GM19025 (cell line): ENCODE measurements around the gene RAD51B.
"Not testable (repeated sequence)": the region's sequence is repeated elsewhere in the genome, so short reads cannot be mapped to it uniquely, and the experiment has no call there.

ENCODE experiments used
- ATAC-seq: cut with Tn5 transposase; IDR thresholded peaks from one replicate; pipeline ENCODE4 v1.9.1; 2021; ENCODE audit warnings: mild to moderate bottlenecking, low read depth, moderate library complexity; ENCODE audit not compliant: unreplicated experiment

The RAD51B gene

DNA sequence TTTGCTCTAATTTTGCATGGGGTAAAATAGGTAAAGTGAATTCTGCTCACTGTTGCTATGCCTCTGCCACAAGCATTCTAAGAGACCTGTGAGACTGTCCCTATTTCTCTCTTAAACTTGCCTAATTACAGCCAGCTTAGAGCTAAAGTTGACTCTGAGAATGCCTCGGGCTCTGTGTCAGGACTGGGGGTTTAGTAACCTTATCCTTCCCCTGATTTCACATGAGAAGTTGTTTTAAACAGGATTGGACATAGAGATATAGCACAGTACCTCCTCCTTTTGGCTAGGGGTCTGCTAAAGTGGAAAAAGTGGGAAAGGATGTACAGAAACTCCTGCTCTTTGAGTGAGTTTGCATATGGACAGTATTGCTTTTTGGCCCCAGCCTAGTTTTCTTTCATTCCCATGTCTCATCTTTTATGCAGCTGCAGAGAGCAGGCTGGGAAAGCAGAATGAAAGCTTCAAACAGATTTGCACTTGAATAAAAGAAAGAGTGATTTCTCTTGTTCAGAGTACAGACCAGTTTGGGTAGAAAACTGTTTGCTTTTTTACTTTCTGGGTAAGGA, 122.0 kb downstream of the RAD51B start:
- ATAC-seq, result no peak

DNA sequence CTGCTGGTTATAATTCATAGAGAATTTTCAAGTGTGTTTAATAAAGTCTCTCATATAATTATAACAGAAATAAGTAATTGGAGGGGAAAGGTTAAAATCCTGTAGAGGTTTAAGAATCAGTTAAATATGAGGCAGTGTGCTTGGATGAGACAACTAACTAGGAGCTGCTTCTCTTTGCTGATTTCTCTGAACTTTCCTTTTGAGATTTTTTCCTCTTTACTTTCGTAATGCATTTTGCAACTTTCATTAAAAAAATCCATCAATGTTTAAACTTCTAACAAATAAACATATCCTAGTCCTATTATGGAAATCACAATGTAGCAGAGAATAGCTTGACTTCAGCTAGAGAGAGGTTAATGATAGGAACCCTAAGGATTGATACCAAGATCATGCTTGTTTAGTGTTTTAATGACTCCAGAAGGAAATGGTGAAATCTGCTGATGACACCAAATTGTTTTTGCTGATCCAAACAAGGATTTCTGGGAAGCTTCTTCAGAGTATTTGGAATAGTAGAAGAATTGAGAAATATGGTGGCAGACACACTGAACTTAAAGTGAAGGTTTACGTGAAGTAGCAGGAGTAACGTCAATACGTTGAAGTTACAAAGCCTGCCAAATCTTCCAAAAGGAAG, 122.6 kb downstream of the RAD51B start:
- no peak for ATAC-seq

DNA sequence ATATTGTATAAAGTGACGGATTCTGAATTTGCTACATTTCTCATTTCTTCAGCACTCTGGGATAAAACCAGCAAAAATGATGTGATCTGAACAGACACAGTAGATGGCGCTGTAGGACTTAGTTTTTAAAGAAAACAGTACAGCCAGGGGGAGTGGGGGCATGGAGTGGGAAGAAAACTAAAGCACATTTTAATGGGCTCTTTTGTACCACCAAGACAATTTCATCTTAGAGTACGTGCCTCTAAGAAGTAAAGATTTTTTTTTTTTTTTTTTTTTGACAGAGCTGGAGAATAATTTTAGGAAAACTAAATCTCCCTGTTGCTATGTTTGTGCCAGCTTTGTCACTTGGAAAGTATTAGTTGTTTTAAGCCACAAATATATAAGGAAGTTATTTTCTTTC, 124.4 kb downstream of the RAD51B start:
- ATAC-seq, result no peak

DNA sequence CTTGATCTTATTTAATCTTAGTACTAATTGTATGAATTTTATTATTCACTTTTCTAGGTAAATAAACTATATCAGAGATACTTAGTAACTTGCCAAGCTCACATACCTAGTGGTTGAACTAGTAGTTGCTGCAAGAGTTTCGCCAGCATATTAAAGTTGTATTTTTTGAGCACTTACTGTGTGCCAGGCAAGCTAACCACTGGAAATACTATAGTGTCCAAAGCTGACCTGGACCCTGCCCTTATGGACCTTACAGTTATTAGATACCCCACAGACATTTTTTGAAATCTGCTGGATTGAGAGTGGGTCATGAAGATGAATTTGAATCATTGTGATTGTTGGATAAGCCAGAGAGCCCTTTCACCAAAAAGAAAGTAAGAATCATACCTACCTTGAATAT, 125.0 kb downstream of the RAD51B start:
- no peak for ATAC-seq

DNA sequence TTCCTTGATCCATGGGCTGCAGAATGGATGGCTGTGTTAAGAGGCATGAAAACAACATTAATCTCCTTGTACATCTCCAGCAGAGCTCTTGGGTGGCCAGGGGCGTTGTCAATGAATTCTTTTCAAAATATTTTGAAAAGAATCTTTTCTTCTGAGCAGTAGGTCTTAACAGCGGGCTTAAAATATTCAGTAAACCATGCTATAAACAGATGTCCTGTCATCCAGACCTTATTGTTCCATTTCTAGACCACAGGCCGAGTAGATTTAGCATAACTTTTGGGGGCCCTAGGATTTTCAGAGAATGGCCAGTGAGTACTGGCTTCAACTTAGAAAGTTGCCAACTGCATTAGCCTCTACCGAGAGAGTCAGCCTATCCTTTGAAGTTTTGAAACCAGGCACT, 130.2 kb downstream of the RAD51B start:
- no peak for ATAC-seq

DNA sequence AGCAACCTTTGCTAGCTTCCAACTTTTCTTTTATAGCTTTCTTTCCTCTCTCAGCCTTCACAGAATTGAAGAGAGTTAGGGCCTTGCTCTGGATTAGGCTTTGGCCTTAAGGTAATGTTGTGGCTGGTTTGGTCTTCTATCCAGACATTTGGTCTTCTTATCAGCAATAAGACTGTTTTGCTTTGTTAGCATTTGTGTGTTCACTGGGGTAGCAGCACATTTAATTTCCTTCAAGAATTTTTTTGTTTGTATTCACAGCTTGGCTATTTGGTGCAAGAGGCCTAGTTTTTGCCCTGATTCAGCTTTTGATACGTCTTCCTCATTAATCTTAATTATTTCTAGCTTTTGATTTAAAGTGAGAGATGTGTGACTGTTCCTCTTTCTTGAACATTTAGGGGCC, 130.8 kb downstream of the RAD51B start:
- no peak for ATAC-seq

DNA sequence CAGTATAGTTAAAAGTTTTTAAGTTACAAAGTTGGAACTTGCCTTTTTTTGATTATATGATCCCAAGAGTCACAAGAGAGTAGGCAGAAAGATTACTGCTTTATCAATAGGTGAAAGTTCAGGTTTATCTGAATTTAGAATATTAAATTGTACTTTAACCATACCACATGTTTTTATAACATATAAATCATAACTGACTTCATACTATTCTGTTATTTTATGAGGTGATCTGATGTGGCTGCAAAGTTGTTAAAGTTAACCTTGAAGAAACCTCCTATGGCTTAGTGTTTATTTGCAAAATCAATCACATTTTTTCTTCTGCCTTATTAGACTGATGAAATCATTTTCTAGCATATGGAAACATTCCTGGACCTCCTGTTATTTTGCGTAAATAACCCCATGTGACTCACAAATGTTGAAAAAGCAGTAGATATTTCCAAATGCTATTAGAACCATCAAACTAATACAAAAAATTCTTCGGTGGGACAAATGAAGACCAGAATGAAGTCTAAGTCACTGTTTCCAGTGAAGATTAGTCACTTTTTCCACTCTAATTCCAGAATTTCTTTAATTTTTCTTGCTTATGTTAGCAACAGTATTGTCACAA, 132.1 kb downstream of the RAD51B start:
- ATAC-seq, result no peak

DNA sequence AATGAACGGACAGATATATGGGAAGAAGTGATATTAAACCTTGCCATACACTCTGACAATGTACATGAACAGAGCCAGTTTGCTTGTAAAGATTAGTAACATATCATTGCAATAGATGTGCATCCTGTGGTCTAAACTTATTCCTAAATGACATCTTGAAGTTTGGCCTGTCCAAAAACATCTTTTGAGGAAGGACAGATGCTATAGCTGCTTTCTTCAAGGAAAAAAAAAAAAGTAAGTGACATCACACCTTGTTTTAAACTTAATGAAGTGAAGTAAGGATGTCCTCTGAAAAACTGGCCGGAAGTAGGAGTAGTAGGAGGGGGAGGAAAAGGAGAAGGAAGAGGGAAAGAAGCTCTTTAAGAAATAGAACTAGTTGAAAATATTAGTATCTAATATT, 132.8 kb downstream of the RAD51B start:
- ATAC-seq, result no peak

DNA sequence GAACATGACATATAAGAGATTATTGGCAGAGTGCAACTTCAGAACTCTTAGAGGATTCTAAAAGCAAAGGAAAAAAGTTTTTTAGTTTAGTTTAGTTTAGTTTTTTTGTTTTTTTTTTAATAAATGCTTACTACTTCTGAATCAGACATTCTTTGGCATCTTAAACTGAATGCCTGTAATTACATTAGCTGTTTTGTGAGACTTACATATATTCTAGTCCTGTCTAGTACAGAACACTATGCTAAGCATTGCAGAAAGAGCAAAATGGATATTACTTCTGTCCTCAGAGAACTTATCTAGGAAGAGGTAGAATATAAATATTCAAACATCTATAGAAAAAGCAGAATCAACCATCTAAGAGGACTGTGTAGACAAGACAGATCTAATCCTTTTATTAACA, 133.2 kb downstream of the RAD51B start:
- no peak for ATAC-seq

DNA sequence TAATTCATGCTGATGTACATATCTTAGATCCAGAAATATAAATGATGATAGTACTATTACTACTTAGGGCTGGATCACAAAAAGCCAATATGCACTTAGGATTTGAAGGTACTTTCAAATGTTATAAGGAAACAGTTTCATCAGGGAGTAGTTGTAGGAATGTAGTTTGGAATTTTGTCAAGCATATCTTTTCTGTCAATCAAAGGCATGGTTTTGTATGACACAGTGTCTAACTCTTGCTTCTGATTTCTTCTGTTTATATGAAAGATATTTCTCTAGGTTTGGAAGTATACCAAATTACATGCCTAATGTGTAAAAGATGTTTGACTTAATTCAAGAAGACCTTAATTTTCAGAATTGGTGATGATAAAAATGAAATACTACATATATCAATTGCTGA, 135.7 kb downstream of the RAD51B start:
- no peak for ATAC-seq

DNA sequence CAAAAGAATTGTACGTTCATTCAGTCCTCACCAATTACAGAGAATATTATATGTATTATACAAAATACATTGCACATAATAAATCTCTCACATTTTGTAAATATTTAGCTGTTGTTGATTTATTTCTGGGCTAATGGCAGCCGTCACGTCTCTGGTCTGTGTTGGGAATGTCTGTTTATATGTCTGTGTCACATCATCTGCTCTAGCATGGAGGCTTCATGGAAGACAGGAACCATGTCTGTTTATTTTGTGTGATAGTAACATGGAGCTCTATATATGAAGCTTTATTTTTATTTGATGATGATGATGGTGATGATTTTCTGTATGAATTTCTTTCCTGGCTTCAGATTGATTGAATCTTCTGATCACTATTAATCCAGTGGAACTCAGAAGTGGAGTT, 138.4 kb downstream of the RAD51B start:
- ATAC-seq, result no peak

DNA sequence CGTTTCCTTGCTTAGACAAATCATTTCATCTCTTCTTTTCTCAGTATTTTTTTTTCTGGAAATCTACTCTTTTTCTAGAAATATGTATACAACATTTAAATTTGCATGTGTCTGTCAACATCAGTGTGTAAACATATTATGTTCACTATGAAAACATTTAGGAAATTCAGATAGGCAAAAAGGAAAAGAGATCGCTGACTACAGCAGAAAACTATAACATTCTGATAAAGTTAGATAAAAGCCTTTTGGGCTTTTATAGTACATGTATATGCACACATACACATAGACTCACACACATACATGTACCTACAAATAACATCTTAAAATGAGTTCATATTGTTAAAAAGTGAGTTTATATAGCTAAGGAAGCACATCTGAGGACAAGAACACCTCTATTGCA, 142.1 kb downstream of the RAD51B start:
- no peak for ATAC-seq

DNA sequence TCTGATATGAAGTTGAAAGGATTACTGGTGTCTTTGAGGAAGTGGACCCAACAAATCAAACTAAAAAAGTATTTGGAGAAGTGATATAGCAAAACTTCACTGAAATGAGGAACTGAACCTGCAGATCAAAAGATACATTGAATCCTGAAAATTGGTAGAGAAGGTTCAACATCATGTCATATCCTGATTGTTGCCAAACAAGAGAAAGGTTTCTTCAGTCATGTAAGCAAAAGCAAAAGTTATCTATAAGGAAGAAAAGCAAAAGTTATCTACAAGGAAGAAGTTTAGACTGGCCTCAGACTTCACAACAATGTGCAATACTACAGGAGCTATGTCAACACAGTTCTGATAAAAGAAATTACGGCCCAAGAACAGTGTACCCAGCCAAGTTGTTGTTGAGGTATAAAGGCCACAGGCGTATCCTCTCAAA, 142.7 kb downstream of the RAD51B start:
- no peak for ATAC-seq

DNA sequence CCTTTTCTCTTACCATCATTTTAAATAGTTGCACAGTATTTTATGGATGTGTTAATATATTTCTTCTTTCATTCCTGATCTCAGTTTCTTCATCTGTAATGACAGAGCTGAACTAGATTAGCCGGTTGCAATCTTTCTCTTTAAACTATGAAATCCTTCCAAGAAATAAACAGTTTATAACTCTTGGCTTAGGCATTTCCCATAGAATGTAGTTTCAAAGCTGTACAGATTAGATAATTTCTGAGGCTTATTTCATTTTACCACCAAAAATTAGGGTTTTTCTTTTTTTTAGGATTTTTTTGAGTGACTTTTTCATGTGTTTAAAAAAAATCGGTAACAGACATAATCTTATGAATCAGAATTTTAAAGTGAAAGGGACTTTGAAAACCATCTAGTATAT, 144.0 kb downstream of the RAD51B start:
- no peak for ATAC-seq

DNA sequence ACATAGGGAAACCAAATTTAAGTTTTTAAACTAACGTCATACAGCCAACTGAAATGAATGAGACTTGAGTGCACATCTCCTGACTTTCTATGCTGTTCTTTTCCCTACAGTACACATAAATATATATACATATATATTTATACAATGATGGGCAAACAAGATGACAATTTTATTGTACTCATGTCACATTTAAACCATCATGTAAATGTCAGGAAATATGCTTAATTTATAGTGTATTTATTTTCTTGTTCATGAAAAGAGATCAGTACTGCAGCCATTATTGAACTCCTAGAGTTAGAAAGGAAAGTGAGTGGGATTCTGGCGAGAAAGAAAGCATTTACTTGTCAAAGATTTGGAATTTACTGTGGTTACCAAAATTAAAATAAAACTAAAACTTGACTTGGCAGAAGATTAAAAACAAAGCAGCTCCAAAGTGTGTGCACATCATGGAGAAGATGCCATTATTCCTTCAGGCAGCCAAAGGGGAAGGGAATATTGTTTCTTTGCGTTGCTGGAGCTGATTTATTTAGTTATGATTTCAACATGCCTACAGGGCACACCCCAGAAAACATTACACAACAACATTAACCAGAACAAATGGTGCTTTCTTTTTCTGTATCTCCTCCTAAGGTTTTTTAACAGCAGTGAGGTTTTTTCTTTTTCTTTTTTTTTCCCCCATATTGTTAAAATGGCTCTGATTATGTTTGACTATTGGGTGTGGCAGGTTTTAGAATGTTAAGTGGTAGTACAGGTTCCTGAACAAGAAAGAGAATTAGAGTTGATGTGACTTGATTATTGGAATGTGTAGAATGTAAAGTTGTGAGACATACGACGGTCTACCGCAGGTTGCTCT, 144.6 kb downstream of the RAD51B start:
- no peak for ATAC-seq

DNA sequence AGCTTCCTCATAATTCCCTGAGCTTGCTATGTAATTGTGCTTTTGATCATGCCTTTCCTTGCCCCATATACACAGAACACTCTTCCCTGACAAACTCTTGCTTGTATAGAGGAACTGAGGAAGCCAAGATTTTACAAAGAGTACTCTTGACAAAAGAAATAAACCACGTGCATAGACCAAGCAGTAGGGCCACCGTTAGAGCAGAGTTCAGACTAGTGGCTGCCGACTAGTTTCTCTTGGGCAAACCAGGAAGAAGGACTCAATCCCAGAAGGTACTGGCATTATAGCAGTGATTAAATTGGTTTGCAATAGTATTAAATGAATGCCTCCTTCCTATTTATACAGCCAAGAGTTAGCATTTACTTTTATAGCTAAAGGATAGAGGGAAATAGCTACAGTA, 146.1 kb downstream of the RAD51B start:
- ATAC-seq, result no peak

DNA sequence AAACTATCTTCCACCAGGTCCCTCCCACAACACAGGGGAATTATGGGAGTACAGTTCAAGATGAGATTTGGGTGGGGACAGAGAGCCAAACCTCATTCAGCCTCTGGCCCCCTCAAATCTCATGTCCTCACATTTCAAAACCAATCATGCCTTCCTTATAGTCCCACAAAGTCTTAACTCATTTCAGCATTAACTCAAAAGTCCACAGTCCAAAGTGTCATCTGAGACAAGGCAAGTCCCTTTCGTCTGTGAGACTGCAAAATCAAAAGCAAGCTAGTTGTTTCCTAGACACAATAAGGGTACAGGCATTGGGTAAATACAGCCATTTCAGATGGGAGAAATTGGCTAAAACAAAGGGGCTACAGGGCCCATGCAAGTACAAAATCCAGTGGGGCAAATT, 147.6 kb downstream of the RAD51B start:
- ATAC-seq, result no peak

DNA sequence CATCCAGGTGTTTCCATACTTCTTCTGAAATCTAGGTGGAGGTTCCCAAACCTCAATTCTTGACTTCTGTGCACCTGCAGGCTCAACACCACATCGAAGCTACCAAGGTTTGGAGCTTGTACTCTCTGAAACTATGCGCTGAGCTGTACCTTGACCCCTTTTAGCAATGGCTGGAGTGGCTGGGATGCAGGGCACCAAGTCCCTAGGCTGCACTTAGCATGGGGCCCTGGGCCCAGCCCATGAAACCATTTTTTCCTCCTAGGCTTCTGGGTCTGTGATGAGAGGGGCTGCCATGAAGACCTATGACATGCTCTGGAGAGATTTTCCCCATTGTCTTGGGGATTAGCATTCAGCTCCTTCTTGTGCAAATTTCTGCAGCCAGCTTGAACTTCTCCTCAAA, 148.4 kb downstream of the RAD51B start:
- ATAC-seq, result not testable (repeated sequence)

DNA sequence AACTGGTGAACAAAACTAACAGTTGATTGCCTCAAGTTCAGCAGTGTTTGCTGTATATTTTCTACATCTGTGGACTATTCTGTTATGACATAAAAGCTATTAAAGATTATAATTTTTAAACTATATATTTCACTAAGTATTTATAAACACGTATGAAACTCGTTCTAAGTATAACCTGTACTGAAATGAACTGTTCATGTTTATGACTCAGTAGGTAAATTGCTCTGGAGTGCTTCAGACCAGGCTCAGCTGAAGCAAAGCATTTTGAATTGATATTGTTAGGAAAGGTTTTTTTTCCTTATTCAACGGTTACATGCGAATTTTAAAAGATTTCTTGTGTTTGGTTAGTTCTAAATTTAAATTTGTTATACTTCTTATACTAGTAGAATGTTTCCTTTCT, 151.3 kb downstream of the RAD51B start:
- ATAC-seq, result no peak

DNA sequence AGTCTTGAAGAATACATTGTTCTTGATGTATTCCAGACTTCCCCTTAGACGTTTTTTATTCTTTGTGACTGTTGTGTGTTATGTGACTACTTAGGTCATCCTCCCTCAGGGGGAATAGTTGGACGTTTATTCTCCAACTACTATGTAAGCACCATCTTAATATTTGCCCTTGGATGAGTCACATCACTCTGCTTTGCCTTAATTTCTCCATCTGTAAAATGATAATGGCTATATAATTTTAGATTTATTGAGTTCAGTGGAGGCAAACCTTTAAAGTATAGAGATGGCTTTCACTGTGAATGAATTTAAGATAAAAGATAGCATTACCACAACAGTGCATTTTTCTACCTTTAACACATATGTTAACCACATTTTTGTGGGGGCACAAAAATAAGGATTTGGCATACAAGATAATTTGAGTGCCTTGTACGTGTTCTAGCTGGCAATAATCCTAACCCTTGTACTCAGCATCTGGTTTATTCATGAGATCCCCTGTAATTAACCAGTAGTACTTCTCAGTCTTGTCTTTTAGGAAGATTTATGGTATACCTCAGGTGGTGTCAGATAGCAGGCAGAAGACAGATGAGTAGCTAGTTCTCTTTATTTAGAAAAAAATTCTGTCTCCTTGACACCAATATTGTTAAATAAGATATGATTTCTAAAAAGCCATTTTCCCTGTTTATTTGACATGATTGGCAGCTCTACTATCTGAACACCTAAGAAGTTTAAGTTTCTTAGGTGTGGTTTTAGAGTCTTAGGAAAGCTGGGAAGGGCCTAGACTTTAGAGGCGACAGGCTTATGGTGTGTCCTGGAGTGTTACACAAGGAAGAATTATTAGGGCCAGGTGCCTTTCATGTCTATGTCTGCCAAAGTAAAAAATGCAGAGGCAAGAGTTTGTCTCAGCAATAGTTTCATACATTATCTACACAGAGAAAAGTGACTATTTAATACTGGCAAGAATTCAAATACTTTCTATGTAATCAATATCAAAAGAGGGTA, 152.3 kb downstream of the RAD51B start:
- no peak for ATAC-seq
